Activated naive CD4-positive, alpha-beta T cell treated with anti-CD3 and anti-CD28 coated beads, Interleukin-2, amount 50 U/mL, for 16 hours (primary cell): ENCODE measurements around the gene RPS6KA5.
A peak's percentile ranks its signal among the peaks of the same experiment; 100 is the strongest.
"Not testable (repeated sequence)": the region's sequence is repeated elsewhere in the genome, so short reads cannot be mapped to it uniquely, and the experiment has no call there.

ENCODE experiments used
- DNase-seq: peaks from one replicate; pipeline ENCODE4 v3.0.0-alpha.2; 2020

Gene RPS6KA5

DNA sequence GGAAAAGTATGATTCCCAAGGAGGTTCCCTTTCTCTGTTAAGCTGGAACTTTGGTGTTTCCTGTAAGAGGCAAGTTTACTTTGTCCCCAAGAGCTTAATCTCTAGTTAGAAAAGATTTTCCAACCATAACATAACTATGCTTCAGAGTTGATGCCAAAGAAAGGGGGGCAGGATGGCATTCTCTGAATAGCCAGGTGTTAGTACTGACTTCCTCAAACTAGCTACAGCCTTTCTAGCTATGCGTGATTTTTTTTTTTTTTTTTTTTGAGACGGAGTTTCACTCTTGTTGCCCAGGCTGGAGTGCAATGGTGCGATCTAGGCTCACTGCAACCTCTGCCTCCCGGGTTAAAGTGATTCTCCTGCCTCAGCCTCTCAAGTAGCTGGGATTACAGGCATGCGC, 204.3 kb downstream of the RPS6KA5 start:
- not testable (repeated sequence) for DNase-seq

DNA sequence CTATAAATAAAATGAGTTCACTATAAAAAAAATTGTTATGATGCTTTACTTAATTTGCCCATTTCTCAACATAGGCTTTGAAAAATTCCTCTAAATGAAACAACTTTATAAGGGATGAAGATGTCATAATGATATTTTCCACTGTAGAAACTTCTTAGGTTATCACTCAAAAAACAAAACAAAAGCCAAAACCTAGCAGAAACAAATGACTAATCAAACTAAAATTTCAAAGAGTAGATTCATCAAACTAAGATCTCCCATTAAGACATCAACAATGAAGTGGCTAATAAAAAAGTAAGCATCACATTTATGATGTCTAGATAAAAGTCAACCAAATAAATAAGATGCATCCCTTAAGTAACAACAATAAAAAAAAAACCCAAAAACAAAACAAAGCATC, 207.3 kb downstream of the RPS6KA5 start:
- DNase-seq: no peak

DNA sequence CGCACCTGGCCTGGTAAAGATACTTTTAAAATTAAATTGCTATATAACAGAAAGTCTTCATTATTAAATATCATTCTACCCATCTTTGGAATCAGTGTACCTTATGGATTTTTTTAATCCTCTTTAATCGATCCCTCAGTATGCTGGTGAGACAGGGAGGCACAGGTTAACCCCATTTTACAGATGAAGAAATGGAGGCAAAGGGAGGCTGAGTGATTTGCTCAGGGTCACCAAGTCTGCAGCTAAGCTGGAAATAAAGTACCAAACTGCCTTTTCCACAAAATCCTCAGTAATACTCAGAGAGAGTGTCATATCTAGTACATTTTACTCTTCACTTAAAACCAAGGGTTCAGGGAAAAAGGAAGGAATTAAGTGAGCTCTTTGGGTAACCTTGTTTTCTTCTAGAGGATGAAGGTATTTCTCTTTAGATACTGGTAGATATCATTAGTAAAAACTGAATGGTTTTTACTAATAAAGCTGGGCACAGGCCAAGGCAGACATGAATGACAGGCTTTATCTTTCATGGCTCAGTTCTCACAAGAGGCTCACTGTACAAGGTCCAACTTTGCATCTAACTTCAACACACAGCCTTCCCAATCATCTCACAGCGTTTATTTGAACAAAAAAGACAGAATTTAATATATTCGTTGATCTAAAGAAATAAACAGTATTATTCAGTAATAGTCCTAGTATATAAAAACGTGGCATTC, 209.0 kb downstream of the RPS6KA5 start:
- no peak for DNase-seq

DNA sequence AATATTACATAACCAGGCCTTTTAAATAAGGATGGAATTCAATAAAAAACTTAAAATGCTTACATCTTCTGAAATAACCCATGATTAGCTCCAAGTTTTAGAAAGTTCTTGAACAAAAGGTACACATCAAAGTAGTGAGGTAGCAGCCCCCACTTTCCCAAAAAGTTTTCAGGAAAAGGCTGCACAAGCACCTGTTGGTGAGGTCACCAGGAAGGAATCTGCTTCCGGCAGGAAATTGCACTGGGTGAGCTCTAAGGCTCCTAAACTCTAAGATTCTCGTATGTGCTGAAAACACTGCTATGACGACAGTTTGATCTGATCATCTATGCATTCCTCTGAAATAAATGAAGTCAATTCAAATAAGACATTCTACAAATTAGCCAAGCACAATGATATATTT, 210.0 kb downstream of the RPS6KA5 start:
- DNase-seq: no peak

DNA sequence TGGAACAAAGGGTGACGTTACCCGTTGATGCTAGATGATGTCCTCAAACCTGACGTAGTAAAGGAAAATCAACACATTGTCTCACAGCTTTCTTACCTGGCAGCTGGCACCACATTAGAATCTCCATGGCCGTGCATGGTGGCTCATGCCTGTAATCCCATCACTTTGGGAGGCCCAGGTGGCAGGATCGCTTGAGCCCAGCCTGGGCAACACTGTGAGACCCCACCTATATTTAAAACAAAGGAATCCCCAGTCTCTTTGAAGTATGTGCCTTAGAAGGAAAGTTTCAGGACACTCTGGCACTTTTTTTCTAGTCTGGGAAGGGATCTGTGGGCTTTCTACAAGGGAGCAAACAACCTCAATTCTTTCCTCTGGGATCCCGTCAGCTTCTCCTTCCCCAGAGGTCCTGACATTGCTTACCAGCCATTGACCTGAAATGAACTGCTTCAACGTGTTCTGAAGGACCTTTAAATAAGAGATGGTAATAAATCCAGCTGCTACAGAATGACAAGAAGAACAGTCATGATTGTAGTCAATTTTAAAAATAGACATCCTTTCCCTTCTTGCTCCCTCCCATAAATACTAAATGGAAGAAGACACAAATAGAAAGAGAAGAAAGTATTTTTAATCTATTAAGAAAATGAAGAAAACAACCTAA, 210.5 kb downstream of the RPS6KA5 start:
- no peak for DNase-seq

DNA sequence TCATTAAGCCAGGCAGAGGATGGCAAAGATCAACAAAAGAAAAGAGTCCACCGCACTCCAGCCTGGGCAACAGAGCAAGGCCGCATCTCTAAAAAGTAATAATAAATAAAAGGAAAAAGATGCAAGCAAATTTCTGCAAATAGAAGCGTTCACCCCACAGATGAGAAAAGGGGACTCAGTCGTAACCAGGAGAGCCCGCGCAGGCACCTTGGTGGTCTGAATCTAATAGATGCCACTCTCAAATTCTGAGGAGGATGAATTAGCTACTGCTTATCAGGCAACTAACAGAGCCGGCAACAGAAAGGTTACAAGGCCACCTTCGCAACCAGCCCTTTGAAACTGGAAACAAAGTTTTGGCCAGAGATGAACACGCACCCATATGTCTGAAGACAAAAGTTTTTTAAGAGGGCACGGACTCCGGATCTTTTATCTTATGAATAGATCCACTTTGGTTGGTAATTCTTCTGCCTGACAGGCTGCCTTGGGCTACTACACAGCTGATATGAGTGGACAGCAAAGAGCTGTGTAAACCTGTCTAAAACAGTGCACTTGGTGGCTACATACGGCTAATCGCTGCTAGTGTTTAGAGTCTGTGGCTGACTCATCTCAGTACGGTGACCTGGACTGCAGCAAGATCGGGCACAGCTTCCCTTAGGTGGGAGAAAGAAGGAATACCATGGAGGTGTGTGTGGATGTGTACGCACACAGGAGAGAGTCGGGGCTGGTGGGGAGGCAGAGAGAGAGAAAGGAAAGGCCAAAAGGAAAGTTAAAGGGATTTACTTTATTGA, 211.3 kb downstream of the RPS6KA5 start:
- no peak for DNase-seq

DNA sequence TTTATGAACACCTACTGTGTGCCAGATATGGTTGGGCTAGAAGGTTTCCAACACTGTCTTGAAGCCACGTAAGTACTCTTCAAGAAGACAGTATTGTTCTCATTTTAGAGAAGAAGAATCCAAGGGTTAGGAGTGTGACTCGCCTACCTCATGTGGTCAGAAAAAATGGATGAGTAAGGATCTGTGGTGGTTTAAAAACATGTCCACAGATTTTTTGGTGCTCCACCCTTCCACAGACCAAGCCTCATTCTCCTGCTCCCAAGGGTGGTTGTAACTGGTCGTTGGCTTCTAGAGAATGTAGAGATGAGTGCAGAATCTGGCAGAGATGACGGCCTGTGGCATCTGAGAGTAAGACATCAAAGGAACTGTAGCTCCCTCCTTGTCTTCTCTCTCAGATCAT, 213.9 kb downstream of the RPS6KA5 start:
- DNase-seq: no peak

DNA sequence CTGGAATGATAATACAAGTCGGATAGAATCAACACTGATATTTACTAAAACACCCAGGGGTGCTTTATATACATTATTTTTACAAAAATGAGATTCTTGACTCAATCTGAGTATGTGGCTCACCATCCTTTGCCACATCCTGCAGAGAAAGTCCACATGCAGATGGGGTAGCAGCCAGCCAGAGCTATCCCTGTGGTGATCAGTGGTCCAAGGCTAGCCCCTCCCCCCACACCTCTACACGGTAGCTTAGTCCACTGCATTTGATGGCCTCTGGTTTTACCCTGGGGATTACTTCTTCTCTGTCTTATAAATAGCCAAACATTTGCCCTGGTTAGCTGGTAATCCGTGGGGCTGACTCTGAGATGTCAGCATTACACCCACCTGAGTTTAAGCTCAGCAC, 216.1 kb downstream of the RPS6KA5 start:
- DNase-seq: no peak

DNA sequence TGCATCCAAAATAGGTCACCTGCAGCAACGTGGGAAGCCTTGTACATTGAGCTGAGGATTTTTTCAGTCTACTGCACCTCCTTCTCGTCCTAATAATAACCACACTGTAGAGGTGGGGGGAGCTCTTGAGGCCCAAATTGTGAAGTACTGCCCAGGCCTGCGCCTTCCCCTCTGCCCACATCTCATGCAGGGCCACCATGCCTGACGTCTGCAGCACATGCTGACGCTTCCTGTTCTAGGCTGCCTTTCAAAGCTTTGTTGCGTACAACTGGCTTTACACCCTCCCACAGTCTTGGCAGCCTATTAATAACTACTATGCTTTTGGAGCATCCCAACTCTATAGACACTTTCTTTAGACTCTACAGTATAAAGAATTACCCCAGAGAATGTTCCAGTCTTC, 217.7 kb downstream of the RPS6KA5 start:
- no peak for DNase-seq

DNA sequence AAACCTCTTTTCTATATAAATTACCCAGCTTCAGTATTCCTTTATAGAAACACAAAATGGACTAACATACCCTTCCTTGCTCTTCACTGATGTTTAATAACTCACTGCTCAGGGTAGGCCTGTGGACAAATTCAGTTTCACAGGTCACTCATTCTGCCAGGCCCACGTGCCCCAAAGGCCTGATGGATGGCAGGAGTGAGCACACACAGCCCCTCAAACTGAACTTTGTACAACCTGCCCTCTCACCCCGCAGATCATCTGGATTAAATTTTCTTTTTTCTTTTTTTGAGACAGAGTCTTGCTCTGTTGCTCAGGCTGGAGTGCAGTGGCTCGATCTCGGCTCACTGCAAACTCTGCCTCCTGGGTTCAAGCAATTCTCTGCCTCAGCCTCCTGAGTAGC, 219.8 kb downstream of the RPS6KA5 start:
- not testable (repeated sequence) for DNase-seq

DNA sequence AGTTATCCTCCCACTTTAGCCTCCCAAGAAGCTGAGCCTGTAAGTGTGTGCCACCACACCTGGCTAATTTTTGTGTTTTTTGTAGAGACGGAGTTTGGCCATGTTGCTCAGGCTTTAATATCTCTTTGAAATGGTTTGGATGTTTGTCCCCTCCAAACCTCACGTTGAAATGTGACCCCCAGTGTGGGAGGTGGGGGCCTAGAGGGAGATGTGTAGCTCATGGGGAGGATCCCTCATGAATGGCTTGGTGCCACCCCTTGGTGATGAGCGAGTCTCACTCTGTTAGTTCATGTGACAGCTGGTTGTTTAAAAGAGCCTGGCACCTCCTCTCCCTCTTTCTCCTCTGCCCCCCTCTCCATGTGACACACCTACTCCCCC, 220.6 kb downstream of the RPS6KA5 start:
- DNase-seq: no peak

DNA sequence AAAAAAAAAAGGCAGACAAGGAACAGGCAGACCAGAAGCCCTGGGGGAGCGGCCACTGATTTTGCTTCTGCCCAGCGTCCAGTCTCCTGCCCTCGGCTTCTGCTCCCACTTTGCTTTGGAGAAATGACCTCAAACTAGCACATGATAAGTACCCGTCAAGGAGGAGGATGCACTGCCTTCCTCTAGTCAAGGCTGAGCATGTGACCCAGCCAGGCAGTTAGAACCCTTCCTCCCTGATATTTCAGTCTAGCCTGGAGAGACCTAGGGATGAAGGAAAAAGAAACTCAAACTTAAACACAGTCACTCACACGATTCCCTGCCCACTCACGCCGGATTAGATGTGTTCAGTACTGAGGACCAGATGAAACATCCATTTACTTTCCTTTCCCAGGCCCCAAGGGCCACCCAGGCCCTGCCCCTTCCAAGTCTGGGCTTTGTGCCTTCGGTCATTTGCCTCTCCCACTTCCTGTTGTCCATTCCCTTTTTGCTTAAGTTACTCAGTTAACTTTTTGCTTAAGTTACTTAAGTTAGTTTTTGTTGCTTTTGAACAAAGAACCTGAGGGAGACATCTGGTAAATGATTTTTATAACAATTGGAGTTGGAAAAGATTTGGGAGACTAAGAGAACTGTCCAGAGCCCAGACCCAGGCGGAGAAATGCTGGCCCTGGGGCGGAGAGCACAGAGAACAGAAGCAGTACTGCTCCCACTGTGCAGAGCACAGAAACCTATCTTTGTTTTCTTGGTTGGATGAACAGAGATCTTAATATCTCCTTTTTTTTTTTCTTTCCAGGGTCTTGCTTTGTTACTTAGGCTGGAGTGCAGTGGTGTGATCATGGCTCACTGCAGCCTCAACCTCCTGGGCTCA, 221.2 kb downstream of the RPS6KA5 start:
- no peak for DNase-seq

DNA sequence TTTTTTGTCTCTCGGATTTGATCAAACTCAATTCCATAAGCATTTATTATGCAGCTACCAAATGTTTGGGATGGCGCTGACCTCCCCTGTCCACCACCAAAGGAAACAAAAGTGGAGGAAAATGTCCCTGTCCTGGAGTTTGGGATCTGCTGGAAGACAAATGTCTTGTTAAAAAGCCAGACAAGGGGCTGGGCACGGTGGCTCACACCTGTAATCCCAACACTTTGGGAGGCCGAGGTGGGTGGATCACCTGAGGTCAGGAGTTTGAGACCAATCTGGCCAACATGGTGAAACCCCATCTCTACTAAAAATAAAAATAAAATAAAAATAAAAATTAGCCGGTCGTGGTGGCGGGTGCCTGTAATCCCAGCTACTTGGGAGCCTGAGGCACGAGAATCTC, 221.9 kb downstream of the RPS6KA5 start:
- not testable (repeated sequence) for DNase-seq

DNA sequence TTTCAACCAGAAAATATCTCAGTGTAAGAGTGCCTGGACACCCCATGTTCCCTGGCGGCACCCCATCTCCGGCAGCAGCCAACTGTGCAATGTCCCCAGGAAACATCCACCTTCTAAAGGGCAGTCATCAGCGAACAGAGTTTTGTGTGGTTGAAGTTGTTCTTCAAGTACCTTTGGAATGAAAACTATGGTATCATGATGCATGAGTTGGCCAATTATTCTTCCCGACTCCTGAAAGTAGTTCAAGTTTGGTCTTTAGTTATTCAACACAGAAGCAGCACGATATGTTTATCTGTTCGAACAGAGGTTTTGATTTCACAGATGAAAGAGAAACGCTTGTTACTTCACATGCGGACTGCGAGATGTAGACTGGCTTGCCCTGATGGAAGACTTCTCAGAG, 223.1 kb downstream of the RPS6KA5 start:
- DNase-seq: no peak

DNA sequence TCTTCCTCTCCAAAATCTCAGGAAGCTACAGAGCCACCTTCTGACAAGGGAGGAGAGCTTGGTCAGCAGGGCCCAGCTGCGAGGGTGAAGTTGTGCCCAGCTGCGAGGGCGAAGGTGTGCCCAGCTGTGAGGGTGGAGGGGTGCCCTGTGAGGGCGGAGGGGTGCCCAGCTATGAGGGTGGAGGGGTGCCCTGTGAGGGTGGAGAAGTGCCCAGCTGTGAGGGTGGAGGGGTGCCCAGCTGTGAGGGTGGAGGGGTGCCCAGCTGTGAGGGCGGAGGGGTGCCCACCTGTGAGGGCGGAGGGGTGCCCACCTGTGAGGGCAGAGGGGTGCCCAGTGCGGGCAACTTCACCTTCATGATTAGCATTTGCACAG, 223.8 kb downstream of the RPS6KA5 start:
- no peak for DNase-seq

DNA sequence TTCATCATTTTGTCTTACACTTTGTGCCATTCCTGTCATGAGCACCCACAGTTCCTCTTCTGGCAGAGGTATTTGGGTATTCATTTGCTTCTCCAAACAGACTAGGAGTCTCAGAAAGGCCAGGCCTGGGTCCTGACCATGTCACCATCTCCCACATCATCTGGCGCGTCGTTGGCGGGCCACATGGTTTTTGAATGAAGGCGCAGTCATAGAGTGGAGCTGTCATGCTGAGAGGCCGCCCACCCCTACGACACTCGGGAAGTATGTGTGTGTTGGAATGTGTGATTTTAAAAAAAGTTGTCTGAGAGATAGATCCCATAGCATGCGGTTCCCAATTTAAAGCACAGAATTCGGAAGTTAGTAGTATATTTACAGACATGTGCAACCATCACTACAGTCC, 228.6 kb downstream of the RPS6KA5 start:
- no peak for DNase-seq

DNA sequence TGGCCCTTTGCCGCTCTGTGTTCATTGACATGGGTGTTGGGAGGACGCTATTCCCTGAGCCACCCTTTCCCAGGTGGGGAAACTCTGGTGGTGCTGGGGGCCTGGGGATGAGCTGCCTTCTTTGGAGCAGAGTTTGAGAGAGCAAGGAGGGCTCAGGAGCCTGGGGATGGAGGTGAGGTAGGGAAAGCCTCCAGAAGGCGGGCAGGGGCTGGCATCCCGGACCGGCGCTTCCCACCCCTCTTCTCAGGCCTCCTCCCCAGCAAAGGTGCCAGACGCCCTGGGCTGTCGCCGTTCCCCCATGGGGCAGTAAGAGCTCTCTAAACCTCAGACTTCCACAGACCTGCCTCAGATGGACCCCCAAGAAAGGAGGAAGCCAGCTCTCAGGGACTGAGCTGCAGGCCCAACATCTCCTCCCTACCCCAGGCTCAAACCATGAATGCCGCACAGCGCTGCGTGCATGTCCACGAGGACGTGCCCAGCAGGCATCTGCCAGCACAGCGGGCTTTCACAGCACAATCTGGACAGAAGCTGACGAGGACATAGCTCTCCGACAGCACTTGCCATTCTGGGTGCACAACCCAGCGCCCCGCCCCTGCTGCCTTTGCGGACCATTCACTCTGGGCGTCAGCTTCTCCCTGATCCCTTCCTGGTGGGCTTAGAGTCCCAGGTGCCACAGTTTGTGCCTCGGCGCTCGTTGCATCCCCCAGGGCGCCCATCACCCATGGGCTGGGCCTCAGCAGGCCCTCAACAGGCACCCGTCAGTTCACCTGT, 229.3 kb downstream of the RPS6KA5 start:
- no peak for DNase-seq

DNA sequence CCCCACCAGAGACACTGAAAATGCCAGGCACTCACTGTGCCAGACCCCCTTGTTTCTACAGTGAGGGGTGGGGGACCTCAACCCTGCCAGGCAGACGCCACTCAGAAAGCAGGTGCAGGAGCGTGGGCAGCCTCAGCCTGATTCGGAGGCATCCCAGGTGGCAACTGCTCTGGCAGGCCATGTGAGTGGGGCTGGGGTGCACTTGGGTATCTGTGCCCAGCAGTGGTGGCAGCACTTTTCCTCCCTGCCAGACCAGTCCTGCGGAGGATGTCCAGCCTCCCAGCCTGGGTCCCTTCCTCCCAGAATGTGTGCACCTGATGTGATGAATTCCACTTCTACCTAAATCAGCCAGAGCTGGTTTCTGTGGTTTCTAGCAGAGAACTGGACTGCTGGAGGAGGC, 230.8 kb downstream of the RPS6KA5 start:
- no peak for DNase-seq

DNA sequence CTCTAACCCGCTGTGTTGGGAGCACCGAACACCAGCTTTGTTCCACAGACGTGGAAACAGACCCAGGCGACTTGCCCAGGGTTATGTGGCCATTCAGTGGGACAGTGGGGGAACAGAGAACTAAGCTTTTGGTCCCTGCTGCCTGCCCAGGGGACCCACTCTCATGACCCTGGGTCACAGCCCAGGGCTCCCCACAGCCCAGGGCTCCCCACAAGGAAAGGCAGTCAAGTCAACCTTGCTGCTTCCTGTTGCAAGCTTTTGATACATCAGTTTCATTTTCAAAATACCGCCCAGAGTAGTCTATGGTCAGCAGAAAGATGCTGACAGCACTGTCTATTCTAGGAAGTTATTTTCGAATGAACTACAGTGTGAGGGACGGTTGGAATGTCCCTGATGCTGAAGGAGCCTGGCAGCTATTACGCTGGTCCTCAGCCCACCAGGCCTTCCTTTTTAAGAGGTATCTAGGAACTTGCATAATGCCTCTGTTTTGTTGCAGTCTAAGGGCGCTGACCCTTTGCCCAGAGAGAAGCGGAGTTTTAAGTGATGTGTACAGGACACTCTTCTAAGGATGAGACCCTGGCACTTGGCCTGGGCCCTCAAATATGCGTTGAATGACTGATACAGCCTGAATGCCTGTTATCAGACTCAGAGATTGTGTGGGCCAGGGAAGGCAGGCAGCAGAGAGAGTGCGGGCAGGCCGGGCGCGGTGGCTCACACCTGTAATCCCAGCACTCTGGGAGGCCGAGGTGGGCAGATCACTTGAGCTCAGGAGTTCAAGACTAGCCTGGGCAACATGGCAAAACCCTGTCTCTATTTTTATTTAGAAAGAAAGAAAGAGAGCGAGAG, 231.6 kb downstream of the RPS6KA5 start:
- DNase-seq: no peak

DNA sequence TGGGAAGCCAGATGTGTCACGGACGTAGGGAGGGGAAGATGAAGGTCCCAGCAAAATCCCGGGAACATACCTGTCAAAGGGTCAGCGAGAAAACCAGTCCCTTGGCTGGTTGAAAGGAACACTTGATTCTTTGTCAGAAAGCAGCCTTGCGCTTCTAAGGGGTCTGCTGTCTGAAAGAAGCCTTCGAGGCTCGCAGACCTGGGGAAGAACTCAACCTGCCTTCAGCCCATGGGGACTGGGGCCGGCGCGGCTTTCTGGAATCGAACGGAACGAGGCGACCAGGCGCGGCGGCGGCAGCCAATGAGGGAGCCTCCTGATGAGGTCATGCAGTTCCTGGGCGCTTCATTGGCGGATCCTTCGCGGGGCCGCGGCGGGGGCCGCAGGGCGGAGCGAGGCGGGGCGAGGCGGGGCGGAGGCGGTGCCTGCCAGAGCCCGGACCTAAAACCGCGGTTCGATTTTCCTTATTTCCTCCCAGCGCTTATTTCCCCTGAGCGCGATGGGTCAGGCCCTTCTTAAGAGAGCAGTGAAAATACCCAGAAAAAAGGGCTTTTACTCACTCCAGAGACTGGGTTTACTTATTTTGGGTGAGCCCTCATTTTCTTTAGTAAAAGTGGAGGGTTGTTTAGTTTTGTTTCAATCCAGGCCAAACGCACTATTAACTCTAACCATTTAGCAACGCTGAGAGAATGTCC, 232.4 kb downstream of the RPS6KA5 start:
- DNase-seq: peak; percentile 89

DNA sequence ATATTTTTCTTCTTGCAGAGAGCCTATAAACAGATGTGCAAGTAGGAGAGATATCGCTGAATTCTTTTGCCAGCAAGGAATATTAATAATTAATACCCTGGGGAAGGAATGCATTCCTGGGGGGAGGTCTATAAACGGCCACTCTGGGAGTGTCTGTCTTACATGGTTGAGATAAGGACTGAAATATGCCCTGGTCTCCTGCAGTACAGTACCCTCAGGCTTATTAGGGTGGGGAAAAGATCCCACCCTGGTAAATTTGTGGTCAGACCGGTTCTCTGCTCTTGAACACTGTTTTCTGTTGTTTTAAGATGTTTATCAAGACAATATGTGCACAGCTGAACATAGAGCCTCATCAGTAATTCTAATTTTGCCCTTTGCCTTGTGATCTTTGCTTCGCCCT, 236.9 kb downstream of the RPS6KA5 start:
- not testable (repeated sequence) for DNase-seq
